Upper lobe of right lung (tissue), 1 donor: Measurements from ENCODE around the gene ARL5A. TPM values are rescaled to one million over a fixed set of nuclear protein-coding genes. Genes with fewer than 3 reads are reported as not detected.
"Not testable (repeated sequence)": the region's sequence is repeated elsewhere in the genome, so short reads cannot be mapped to it uniquely, and the experiment has no call there.

ENCODE experiments used
- ATAC-seq: fragments of 200-7000 bp; cut with Tn5 transposase; one replicate; pipeline ENCODE4 v1.9.1; 2020; ENCODE audit warnings: mild to moderate bottlenecking, moderate library complexity
- DNase-seq: peaks from one replicate; pipeline ENCODE4 v3.0.0-alpha.2; 2020
- H3K27ac ChIP-seq: fragments of 200-600 bp; one replicate; pipeline ENCODE4 v1.8.0; 2022
- H3K27me3 ChIP-seq: fragments of 200-600 bp; one replicate; pipeline ENCODE4 v1.8.0; 2022; ENCODE audit warnings: mild to moderate bottlenecking
- H3K36me3 ChIP-seq: fragments of 200-600 bp; one replicate; pipeline ENCODE4 v1.8.0; 2022
- H3K4me1 ChIP-seq: fragments of 200-600 bp; one replicate; pipeline ENCODE4 v1.8.0; 2022
- H3K4me3 ChIP-seq: fragments of 200-600 bp; one replicate; pipeline ENCODE4 v1.8.0; 2022; ENCODE audit warnings: mild to moderate bottlenecking
- H3K9me3 ChIP-seq: fragments of 200-600 bp; one replicate; pipeline ENCODE4 v1.8.0; 2022
- intact Hi-C: fragments of 100-400 bp; cut with DNase I; formaldehyde crosslinking; loops from one replicate; pipeline ENCODE4 v1.11.0; 2022
- total RNA-seq: library from RNA; stranded (reverse); fragmentation: NEBNext Ultra II Directional; extraction: Animal tissue kit (Norgen Biotek cat#: 25700); gene quantifications from one replicate; pipeline ENCODE4 v1.2.1, GENCODE V29; 2021
- TF ChIP-seq, protein P1 (sequence below): fragments of 200-600 bp; IDR thresholded peaks from one replicate; pipeline ENCODE4 v1.8.0; 2022; ENCODE audit warnings: antibody characterized with exemption
- donor health status: DM: no; HTN: yes; CAD: no; lungs with severe emphysema.

Gene ARL5A
- total RNA-seq, 1 donor from 2014 or later = 56.6 TPM

DNA sequence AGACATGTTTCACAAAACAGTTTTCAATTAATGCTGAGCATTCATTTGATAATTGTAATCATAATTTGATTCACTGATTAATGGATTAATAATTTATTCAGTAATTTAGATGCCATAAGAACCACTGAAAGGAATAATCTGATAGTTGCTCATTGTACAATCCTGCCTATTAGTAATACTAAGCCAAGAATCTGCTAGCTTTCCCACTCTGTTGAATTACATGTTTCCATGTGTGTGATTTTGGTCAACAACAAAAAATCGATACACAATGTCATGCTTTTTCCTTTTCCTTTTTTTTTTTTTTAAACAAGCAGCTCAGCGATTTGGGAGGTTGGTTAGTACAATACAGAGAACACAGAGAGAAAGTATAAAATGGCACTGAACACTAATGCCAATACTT, 25.9 kb downstream of the ARL5A start:
- Histone ChIP-seq H3K4me1 (no peaks in the 10 kb centered on the region), H3K27ac (no peak overlapping the region), H3K27me3 (no peaks in the 10 kb centered on the region), H3K36me3 (peaks cover 47% of the 10 kb centered on the region), H3K4me3 (no peak overlapping the region), H3K9me3 (no peaks in the 10 kb centered on the region)
- intact Hi-C loops = no loop called here
- DNase-seq (no peak), ATAC-seq (no peak)
- TF ChIP-seq, protein P1, sequence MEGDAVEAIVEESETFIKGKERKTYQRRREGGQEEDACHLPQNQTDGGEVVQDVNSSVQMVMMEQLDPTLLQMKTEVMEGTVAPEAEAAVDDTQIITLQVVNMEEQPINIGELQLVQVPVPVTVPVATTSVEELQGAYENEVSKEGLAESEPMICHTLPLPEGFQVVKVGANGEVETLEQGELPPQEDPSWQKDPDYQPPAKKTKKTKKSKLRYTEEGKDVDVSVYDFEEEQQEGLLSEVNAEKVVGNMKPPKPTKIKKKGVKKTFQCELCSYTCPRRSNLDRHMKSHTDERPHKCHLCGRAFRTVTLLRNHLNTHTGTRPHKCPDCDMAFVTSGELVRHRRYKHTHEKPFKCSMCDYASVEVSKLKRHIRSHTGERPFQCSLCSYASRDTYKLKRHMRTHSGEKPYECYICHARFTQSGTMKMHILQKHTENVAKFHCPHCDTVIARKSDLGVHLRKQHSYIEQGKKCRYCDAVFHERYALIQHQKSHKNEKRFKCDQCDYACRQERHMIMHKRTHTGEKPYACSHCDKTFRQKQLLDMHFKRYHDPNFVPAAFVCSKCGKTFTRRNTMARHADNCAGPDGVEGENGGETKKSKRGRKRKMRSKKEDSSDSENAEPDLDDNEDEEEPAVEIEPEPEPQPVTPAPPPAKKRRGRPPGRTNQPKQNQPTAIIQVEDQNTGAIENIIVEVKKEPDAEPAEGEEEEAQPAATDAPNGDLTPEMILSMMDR = no peak

DNA sequence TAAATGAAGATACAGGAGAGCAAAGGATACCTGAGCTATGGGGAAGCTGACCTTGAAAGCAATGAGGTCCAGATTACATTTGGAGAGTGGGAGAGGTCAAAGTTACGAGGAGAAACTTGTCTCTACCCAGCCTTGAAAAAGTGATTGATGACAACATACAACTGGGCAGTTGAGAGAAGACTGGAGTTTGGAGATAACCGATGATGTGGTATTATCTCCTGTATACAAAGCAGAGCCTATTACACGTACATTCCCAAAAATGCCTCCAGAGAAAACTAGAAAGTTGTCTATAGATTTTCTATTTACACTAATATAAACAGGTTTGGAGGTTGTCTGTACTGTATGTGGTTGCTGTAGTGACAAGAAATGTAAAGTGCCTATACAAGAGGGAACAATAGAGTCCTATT, 28.3 kb downstream of the ARL5A start:
- no peaks in the 10 kb centered on the region for H3K4me1 ChIP-seq
- intact Hi-C loops = no loop called here
- TF ChIP-seq, protein P1 = no peak
- no peaks in the 10 kb centered on the region for H3K9me3 ChIP-seq
- ATAC-seq (no peak), DNase-seq (no peak)
- H3K36me3 ChIP-seq = peaks cover 25% of the 10 kb centered on the region
- no peaks in the 10 kb centered on the region for H3K27me3 ChIP-seq
- H3K4me3 ChIP-seq = no peak overlapping the region
- no peak overlapping the region for H3K27ac ChIP-seq

DNA sequence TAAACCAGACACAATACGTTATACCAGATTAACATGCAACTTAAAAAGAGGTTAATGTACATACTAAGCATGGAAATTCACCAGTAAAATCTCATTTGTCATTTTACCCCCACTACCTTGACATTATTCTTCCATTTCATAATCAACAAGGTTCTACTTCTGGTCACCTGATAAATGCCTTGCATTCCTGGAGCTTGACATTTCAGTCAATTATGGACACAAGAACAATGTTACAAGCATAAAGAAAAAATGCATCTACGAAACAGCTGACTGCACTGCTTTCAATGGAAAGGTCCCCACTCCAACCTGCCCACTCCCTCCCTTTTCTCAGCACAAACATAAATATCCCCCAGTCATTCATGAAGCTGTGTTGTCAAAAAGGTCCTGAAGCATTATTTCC, 31.4 kb downstream of the ARL5A start:
- Histone ChIP-seq H3K4me3 (no peak overlapping the region), H3K27ac (no peak overlapping the region), H3K4me1 (no peaks in the 10 kb centered on the region), H3K36me3 (peaks cover 4% of the 10 kb centered on the region), H3K27me3 (no peaks in the 10 kb centered on the region), H3K9me3 (no peaks in the 10 kb centered on the region)
- TF ChIP-seq, protein P1 = no peak
- ATAC-seq (no peak), DNase-seq (no peak)
- intact Hi-C loops = no loop called here

DNA sequence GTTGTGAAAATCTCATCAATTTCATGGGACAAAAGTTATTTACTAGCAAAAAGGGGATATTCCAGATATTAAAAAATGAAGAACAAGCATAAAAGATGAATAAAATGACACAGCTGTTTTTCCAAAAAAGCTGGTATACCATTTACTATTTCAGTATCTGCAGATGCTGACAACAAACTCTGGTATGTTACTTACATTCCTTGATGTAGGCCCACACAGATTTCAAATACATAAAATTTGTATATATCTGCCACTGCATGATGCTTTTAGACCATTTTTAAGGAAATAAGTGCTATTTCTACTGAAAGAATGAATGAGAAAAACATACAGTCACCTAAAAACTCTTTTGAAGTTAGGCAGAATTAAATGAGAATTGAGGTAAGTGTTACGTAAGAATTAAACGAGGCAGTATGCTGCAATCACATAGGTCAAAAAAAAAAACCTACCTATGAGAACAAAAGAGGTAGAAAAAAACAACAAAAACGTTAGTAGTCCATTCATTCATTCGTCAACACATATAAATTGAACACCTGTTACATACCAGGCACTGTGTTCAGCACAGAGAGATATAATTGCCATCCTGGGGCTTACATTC, 32.5 kb downstream of the ARL5A start:
- no peaks in the 10 kb centered on the region for H3K4me1 ChIP-seq
- no peaks in the 10 kb centered on the region for H3K36me3 ChIP-seq
- TF ChIP-seq, protein P1 = no peak
- ATAC-seq = no peak
- H3K9me3 ChIP-seq = no peaks in the 10 kb centered on the region
- DNase-seq = no peak
- H3K27ac ChIP-seq = no peak overlapping the region
- H3K4me3 ChIP-seq = no peak overlapping the region
- no peaks in the 10 kb centered on the region for H3K27me3 ChIP-seq
- intact Hi-C loops = no loop called here

DNA sequence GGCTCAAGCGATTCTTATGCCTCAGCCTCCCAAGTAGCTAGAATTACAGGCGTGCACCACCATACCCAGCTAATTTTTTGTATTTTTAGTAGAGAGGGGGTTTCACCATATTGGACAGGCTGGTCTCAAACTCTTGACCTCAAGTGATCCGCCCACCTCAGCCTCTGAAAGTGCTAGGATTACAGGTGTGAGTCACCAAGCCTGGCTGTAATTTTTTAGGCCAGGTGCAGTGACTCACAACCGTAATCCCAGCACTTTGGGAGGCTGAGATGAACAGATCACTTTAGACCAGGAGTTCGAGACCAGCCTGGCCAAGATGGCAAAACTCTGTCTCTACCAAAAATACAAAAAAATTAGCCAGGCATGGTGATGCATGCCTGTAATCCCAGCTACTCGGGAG, 33.8 kb downstream of the ARL5A start:
- H3K27ac ChIP-seq, ATAC-seq, H3K4me1 ChIP-seq, intact Hi-C loops, H3K4me3 ChIP-seq, H3K9me3 ChIP-seq, H3K36me3 ChIP-seq, H3K27me3 ChIP-seq, DNase-seq: not testable (repeated sequence)

DNA sequence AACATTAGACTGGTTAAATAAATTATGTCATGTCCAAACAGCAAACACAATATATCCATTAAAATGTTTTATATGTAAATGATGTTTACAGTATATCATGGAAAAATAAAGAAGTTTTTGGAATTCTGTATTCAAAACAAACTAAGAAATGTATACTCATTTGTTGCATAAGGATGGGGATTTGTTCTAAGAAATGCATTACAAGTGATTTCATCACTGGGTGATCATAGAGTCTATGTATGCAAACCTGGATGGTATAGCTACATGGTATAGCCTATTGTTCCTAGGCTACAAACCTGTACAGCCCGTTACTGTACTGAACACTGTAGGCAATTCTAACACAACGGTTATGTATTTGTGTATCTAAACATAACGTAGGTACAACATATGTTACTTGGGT, 35.1 kb downstream of the ARL5A start:
- H3K36me3 ChIP-seq = no peaks in the 10 kb centered on the region
- no peaks in the 10 kb centered on the region for H3K27me3 ChIP-seq
- DNase-seq (no peak), ATAC-seq (no peak)
- no peaks in the 10 kb centered on the region for H3K9me3 ChIP-seq
- TF ChIP-seq, protein P1 = no peak
- H3K27ac ChIP-seq = no peak overlapping the region
- H3K4me1 ChIP-seq = no peaks in the 10 kb centered on the region
- H3K4me3 ChIP-seq = no peak overlapping the region
- intact Hi-C loops = no loop called here
